Measurements from ENCODE around the gene PLCG1. TPM values are rescaled to one million over a fixed set of nuclear protein-coding genes. Genes with fewer than 3 reads are reported as not detected.

PLCG1 gene
- total RNA-seq, 6 donors from 2014 or later, result 69.8 to 383 (median 99.5) TPM

DNA sequence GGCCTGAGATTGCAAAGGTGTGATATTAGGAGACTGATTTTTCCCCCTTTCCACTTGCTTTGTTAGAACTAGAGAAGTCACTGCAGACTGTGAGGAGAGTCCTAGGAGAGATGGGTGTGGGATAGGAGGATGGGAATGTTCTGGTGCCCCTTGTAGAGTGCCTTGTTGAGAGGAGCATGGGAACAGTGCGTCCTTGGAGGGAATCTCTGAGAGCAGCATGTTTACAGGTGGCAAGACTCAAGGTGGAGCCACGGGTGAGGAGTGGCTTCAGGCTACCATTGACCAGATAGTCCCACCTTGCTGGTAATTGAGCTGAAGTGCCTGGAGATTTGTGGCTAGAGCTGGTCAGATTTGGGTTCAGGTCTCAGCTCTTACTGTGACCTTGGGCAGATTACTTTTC, 6.0 kb downstream of the PLCG1 start:
- Histone ChIP-seq H3K27ac (peak overlapping the region; percentile 78 to 98 (median 87)), H3K27me3 (no peaks in the 10 kb centered on the region), H3K4me1 (peaks cover 91 to 100% (median 96%) of the 10 kb centered on the region in 4 donors), H3K4me3 (no peak overlapping the region), H3K9me3 (no peaks in the 10 kb centered on the region), H3K36me3 (no peaks in the 10 kb centered on the region)
- 47 to 58% methylated on average over 2 of the region's 2 CpGs for WGBS, 2 donors
- no peak for ATAC-seq (ENCODE audit: low FRiP score in 2 of 2)
- TF ChIP-seq EP300 (IDR thresholded peaks at IDR 0.05) (peak in 1 of 4 donors; percentile 82), CTCF (IDR thresholded peaks at IDR 0.05) (no peak), POLR2AphosphoS5 (IDR thresholded peaks at IDR 0.05) (peak in 1 of 2 donors; percentile 69)
- DNase-seq, result peak in 1 of 2 donors; percentile 82

- Histone ChIP-seq H3K27me3 (no peaks in the 10 kb centered on the region), H3K4me3 (no peak overlapping the region), H3K36me3 (no peaks in the 10 kb centered on the region), H3K27ac (peak overlapping the region; percentile 67 to 98 (median 87)), H3K9me3 (no peaks in the 10 kb centered on the region), H3K4me1 (peaks cover 97 to 100% (median 98%) of the 10 kb centered on the region in 4 donors)
- ATAC-seq (ENCODE audit: low FRiP score in 2 of 2) (no peak), DNase-seq (no peak)
- TF ChIP-seq CTCF (IDR thresholded peaks at IDR 0.05) (no peak), EP300 (IDR thresholded peaks at IDR 0.05) (no peak), POLR2A (IDR thresholded peaks at IDR 0.05) (no peak), POLR2AphosphoS5 (IDR thresholded peaks at IDR 0.05) (no peak)
- WGBS, 2 donors, result 93 to 100% methylated on average over 2 of the region's 2 CpGs
Measured at GRCh38 chr20:41145317-41145716, 8.0 kb downstream of the PLCG1 start.

- H3K27ac ChIP-seq, result peak overlapping the region; percentile 67 to 98 (median 87)
- no peaks in the 10 kb centered on the region for H3K27me3 ChIP-seq
- no peaks in the 10 kb centered on the region for H3K36me3 ChIP-seq
- no peak overlapping the region for H3K4me3 ChIP-seq
- ATAC-seq (ENCODE audit: low FRiP score in 2 of 2) (peak; percentile 7 to 64), DNase-seq (peak in 1 of 2 donors; percentile 83)
- TF ChIP-seq POLR2AphosphoS5 (IDR thresholded peaks at IDR 0.05) (peak; percentile 61 to 74), EP300 (IDR thresholded peaks at IDR 0.05) (peak in 1 of 4 donors; percentile 14), POLR2A (IDR thresholded peaks at IDR 0.05) (no peak)
- peaks cover 96 to 100% (median 98%) of the 10 kb centered on the region in 4 donors for H3K4me1 ChIP-seq
- WGBS, 2 donors, result 47 to 50% methylated on average over 11 to 12 of the region's 12 CpGs
- no peaks in the 10 kb centered on the region for H3K9me3 ChIP-seq
Measured at GRCh38 chr20:41145821-41146620, 8.7 kb downstream of the PLCG1 start.

DNA sequence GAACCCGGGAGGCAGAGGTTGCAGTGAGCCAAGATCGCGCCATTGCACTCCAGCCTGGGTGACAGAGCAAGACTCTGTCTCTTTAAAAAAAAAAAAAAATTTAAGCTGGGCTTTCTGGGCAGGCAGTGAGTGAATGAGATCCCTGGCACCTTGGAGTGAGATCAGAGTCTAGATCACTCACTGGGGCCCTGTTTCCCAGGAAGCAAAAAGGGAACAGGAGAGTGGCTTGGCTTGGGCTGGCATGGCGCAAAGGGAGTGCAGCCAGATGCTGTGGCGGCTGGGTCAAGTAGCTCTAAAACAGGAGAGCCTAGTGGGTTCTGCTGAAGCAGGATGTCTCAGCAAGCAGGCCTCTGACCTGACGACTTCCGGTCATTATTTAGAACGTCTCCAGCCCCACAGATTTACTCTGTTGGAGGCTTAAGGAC, 10.4 kb downstream of the PLCG1 start:
- Histone ChIP-seq H3K4me3 (no peak overlapping the region), H3K27ac (peak overlapping the region; percentile 67 to 98 (median 87)), H3K9me3 (no peaks in the 10 kb centered on the region), H3K27me3 (no peaks in the 10 kb centered on the region), H3K36me3 (no peaks in the 10 kb centered on the region), H3K4me1 (peaks cover 92 to 100% (median 98%) of the 10 kb centered on the region in 4 donors)
- no peak for TF ChIP-seq POLR2A (IDR thresholded peaks at IDR 0.05)
- peak in 1 of 2 donors; percentile 17 for TF ChIP-seq POLR2AphosphoS5 (IDR thresholded peaks at IDR 0.05)
- 48 to 70% methylated on average over 8 of the region's 8 CpGs for WGBS, 2 donors
- ATAC-seq (ENCODE audit: low FRiP score in 2 of 2) (no peak), DNase-seq (peak in 1 of 2 donors; percentile 45)

DNA sequence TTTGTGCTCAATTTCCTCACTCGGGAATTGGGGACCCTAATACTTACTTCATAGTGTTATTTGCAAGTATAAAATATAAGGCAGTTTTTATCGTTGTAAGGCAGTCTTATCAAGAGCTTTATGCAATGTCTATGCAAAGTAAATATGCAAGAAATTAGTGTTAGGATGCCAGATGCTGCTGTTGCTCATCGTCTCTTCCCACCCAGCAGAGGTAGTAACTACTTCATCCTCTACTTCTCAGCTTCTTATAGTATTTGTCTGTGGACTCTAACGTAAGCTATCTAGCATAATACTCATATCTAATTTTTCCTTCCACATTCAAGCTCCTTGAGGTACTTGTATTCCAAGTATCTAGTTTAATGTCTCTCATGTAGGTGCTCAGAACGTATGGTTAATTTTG, 11.6 kb downstream of the PLCG1 start:
- DNase-seq, result no peak
- WGBS, 2 donors, result 78 to 81% methylated on average over 5 of the region's 5 CpGs
- ATAC-seq (ENCODE audit: low FRiP score in 2 of 2), result no peak
- Histone ChIP-seq H3K36me3 (no peaks in the 10 kb centered on the region), H3K4me1 (peaks cover 92 to 100% (median 97%) of the 10 kb centered on the region in 4 donors), H3K27ac (peak overlapping the region in 3 of 4 donors; percentile 67 to 98 (median 95)), H3K9me3 (no peaks in the 10 kb centered on the region), H3K27me3 (no peaks in the 10 kb centered on the region), H3K4me3 (no peak overlapping the region)
- TF ChIP-seq CTCF (IDR thresholded peaks at IDR 0.05) (no peak), POLR2AphosphoS5 (IDR thresholded peaks at IDR 0.05) (no peak), EP300 (IDR thresholded peaks at IDR 0.05) (no peak), POLR2A (IDR thresholded peaks at IDR 0.05) (no peak)

Data from upper lobe of left lung (tissue), 6 donors.